Spleen (tissue), 11 donors: ENCODE measurements around the gene TMEM214. TPM values are rescaled to one million over a fixed set of nuclear protein-coding genes. Genes with fewer than 3 reads are reported as not detected.

Experiments
- DNase-seq: peaks from one replicate; pipeline ENCODE4 v3.0.0-alpha.2; 2020
- H3K27ac ChIP-seq, 8 donors: fragments of 200-600 bp; sonication (generic) in 7 of 8; 1 replicate in 4 of 8; 2 replicates in 4 of 8; pipeline versions ENCODE4 v1.5.0 to v1.8.0; 2016 to 2021; ENCODE audit warnings: inconsistent platforms in 4 of 8, mild to moderate bottlenecking in 4 of 8, moderate library complexity in 1 of 8
- H3K27me3 ChIP-seq, 7 donors: fragments of 200-600 bp; sonication (generic) in 6 of 7; replicated peaks in 1 of 7; 1 replicate in 4 of 7; 2 replicates in 3 of 7; pipeline versions ENCODE4 v1.5.0 to v1.8.0; 2016 to 2021; ENCODE audit warnings: inconsistent platforms in 3 of 7, mild to moderate bottlenecking in 1 of 7
- H3K36me3 ChIP-seq, 6 donors: fragments of 200-600 bp; sonication (generic) in 5 of 6; 1 replicate in 4 of 6; 2 replicates in 2 of 6; pipeline versions ENCODE4 v1.5.0 to v1.8.0; 2016 to 2021; ENCODE audit warnings: inconsistent platforms in 2 of 6
- H3K4me1 ChIP-seq, 6 donors: fragments of 200-600 bp; sonication (generic) in 5 of 6; 1 replicate in 3 of 6; 2 replicates in 3 of 6; pipeline versions ENCODE4 v1.5.0 to v1.8.0; 2016 to 2021; ENCODE audit warnings: inconsistent platforms in 3 of 6
- H3K4me3 ChIP-seq, 8 donors: fragments of 200-600 bp; sonication (generic) in 7 of 8; 1 replicate in 4 of 8; 2 replicates in 4 of 8; pipeline versions ENCODE4 v1.5.0 to v1.8.0; 2016 to 2021; ENCODE audit warnings: inconsistent platforms in 4 of 8, mild to moderate bottlenecking in 4 of 8, moderate library complexity in 2 of 8
- H3K9me3 ChIP-seq, 8 donors: fragments of 200-600 bp; sonication (generic) in 7 of 8; 1 replicate in 4 of 8; 2 replicates in 4 of 8; pipeline versions ENCODE4 v1.5.0 to v1.8.0; 2016 to 2021; ENCODE audit warnings: inconsistent platforms in 4 of 8
- POLR2A ChIP-seq, 3 donors: fragments of 450-650 bp; IDR thresholded peaks; one replicate each; pipeline ENCODE4 v1.5.1; 2017; ENCODE audit warnings: antibody characterized with exemption in 3 of 3, mild to moderate bottlenecking in 1 of 3
- POLR2AphosphoS5 ChIP-seq, 3 donors: sonication (generic); formaldehyde crosslinking; IDR thresholded peaks; one replicate each; pipeline ENCODE4 v1.5.1; 2017; ENCODE audit warnings: antibody characterized with exemption in 3 of 3
- WGBS, 5 donors: extraction: QIAGEN DNeasy Blood & Tissue Kit in 3 of 5; methylation state at CpG; one replicate each; pipeline versions ENCODE4 v1.1.5 to v1.1.7; 2013 to 2018; 5-methylcytosine and 5-hydroxymethylcytosine counted together
- intact Hi-C: fragments of 100-400 bp; cut with DNase I; formaldehyde crosslinking; loops from one replicate; pipeline ENCODE4 v1.15.0; 2023; ENCODE audit warnings: low total_unique reads
- polyA plus RNA-seq, 3 donors: library from polyadenylated mRNA; stranded (reverse); fragments of 200-250 nt; gene quantifications; one replicate each; pipeline ENCODE4 v1.2.1, GENCODE V29; 2013
- total RNA-seq, 7 donors: library from RNA; depleted of rRNA in 3 of 7; stranded (reverse); fragments of >200 nt in 3 of 7; fragmentation: NEBNext Ultra II Directional in 4 of 7; extraction: Animal tissue kit (Norgen Biotek cat#: 25700) in 4 of 7; gene quantifications; one replicate each; pipeline versions ENCODE4 v1.1.0 to v1.2.1, GENCODE V29; 2016 to 2021
- TF ChIP-seq, protein P1 (sequence below), 11 experiments: fragments of 200-600 bp in 7 of 11; fragments of 450-650 bp in 4 of 11; sonication (generic) in 4 of 11; IDR thresholded peaks in 8 of 11; conservative IDR thresholded peaks in 3 of 11; 1 replicate in 7 of 11; 2 replicates in 4 of 11; pipeline versions ENCODE4 v1.4.0 to v1.8.0; 2016 to 2021; ENCODE audit warnings: antibody characterized with exemption in 11 of 11, inconsistent platforms in 4 of 11, mild to moderate bottlenecking in 1 of 11
- donor health status: healthy with polysubstance abuse.
- donor health status: DM: no; HTN: no; CAD: no; lungs with moderate emphysema.
- donor health status: DM: no; HTN: no; CAD: no.
- donor health status: Bipolar disorder and iron deficiency.
- donor health status: healthy.
- donor health status: DM: no; HTN: no; CAD: no.
- donor health status: DM: yes; HTN: yes; CAD: no.

TMEM214 gene
- total and polyA plus RNA-seq, 10 donors, result 22.3 to 93.1 (median 68.8) TPM

DNA sequence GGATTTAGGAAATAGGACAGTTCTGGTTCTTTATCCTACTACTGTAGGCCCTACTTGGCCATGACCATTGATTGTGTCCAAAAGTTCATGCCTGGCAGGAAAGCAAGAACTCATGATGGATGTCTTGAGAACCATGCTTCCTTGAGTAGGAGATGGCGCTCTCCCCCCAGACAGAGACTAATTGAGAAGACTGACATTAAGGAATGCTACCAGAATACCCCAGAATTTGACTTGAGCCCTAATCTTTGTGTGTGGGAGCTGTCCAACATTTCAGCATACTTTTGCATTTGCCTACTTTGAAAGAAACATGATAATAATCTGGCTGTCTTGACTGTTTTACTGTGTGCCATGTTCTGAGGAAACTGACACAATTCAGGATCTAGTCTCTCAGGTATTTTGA lies 39.0 kb upstream of the TMEM214 start:
- no peaks in the 10 kb centered on the region for H3K36me3 ChIP-seq
- DNase-seq, result no peak
- H3K4me3 ChIP-seq, result no peak overlapping the region
- WGBS, 5 donors, result 70 to 92% (median 78%) methylated on average over 1 of the region's 1 CpG
- TF ChIP-seq POLR2A (IDR thresholded peaks at IDR 0.05) (no peak), POLR2AphosphoS5 (IDR thresholded peaks at IDR 0.05) (no peak)
- TF ChIP-seq, protein P1, sequence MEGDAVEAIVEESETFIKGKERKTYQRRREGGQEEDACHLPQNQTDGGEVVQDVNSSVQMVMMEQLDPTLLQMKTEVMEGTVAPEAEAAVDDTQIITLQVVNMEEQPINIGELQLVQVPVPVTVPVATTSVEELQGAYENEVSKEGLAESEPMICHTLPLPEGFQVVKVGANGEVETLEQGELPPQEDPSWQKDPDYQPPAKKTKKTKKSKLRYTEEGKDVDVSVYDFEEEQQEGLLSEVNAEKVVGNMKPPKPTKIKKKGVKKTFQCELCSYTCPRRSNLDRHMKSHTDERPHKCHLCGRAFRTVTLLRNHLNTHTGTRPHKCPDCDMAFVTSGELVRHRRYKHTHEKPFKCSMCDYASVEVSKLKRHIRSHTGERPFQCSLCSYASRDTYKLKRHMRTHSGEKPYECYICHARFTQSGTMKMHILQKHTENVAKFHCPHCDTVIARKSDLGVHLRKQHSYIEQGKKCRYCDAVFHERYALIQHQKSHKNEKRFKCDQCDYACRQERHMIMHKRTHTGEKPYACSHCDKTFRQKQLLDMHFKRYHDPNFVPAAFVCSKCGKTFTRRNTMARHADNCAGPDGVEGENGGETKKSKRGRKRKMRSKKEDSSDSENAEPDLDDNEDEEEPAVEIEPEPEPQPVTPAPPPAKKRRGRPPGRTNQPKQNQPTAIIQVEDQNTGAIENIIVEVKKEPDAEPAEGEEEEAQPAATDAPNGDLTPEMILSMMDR (IDR thresholded peaks at IDR 0.05 in 8 of 11, conservative IDR thresholded peaks at IDR 0.05 in 3 of 11), result no peak
- peaks cover 0 to 5% (median 0%) of the 10 kb centered on the region in 6 donors for H3K4me1 ChIP-seq
- intact Hi-C loops, result no loop called here
- no peaks in the 10 kb centered on the region for H3K9me3 ChIP-seq
- no peak overlapping the region for H3K27ac ChIP-seq
- H3K27me3 ChIP-seq, result no peaks in the 10 kb centered on the region

DNA sequence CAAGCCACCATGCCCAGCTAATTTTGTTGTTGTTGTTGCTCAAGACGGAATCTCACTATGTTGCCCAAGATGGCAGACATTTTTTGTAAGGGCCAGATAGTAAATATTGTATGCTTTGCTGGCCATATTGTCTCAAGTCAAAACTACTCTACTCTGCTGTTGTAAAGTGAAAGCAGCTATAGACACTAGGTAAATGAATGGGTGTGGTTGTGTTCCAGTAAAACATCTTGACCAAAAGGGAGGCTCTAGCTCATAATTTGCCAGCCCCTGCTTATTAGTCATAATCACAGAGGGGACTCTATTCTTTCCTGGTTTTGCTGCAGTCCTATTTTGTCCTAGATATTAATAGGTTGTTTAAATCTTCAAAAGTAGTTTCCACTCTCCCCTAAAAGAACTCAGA lies 37.8 kb upstream of the TMEM214 start:
- Histone ChIP-seq H3K27ac (no peak overlapping the region), H3K36me3 (no peaks in the 10 kb centered on the region), H3K9me3 (no peaks in the 10 kb centered on the region), H3K4me3 (no peak overlapping the region), H3K4me1 (no peaks in the 10 kb centered on the region), H3K27me3 (no peaks in the 10 kb centered on the region)
- intact Hi-C loops, result no loop called here
- 92 to 98% (median 94%) methylated on average over 1 of the region's 1 CpG for WGBS, 5 donors
- TF ChIP-seq, protein P1 (IDR thresholded peaks at IDR 0.05 in 8 of 11, conservative IDR thresholded peaks at IDR 0.05 in 3 of 11), result no peak
- TF ChIP-seq POLR2AphosphoS5 (IDR thresholded peaks at IDR 0.05) (no peak), POLR2A (IDR thresholded peaks at IDR 0.05) (no peak)
- DNase-seq, result no peak

DNA sequence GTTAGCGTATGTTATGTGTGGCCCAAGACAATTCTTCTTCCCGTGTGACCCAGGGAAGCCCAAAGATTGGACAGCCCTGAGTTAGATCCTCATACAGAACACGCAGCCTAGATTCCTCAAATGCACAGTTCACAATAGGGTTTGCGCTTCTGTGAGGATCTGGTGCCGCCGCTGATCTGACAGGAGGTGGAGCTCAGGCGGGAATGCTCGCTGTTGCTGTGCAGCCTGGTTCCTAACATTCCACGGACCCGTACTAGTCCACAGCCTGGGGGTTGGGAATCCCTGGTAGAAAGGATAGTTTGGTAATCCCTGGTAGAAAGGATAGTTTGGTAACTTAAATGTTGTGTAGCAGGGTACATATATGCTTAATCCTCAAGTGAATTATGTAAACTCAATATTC lies 35.4 kb upstream of the TMEM214 start:
- WGBS, 5 donors, result 80 to 86% (median 82%) methylated on average over 10 of the region's 10 CpGs
- Histone ChIP-seq H3K4me3 (no peak overlapping the region), H3K27me3 (no peaks in the 10 kb centered on the region), H3K36me3 (no peaks in the 10 kb centered on the region), H3K4me1 (peaks cover 0 to 4% (median 0%) of the 10 kb centered on the region in 6 donors), H3K9me3 (no peaks in the 10 kb centered on the region), H3K27ac (no peak overlapping the region)
- TF ChIP-seq POLR2A (IDR thresholded peaks at IDR 0.05), result no peak
- no peak for TF ChIP-seq POLR2AphosphoS5 (IDR thresholded peaks at IDR 0.05)
- TF ChIP-seq, protein P1 (IDR thresholded peaks at IDR 0.05 in 8 of 11, conservative IDR thresholded peaks at IDR 0.05 in 3 of 11), result no peak
- no peak for DNase-seq
- intact Hi-C loops, result no loop called here

DNA sequence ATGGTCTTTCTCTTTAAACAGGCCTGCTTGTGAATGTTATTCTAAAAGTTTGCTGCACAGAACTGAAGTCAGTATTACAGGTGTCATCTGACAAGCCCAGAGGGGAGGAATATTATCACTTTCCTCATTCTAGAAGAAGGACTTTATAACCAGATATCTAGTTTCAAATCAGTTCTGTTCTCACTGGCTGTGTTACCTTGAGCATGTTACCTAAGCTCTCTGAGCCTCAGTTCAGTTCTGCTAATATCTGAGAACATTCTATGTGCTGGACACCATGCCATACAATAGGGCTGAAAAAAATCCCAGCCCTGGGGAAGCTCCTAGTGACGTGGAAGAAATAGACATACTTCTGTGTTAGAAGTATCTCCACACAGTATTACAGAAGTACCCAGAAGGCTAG lies 34.4 kb upstream of the TMEM214 start:
- 63 to 83% (median 74%) methylated on average over 1 of the region's 1 CpG for WGBS, 5 donors

More for the DNA sequence above, 34.4 kb upstream of the TMEM214 start:
- Histone ChIP-seq H3K4me3 (no peak overlapping the region), H3K27me3 (no peaks in the 10 kb centered on the region), H3K4me1 (peaks cover 0 to 4% (median 0%) of the 10 kb centered on the region in 6 donors), H3K9me3 (no peaks in the 10 kb centered on the region), H3K27ac (no peak overlapping the region), H3K36me3 (no peaks in the 10 kb centered on the region)
- no peak for DNase-seq
- intact Hi-C loops, result no loop called here
- TF ChIP-seq POLR2AphosphoS5 (IDR thresholded peaks at IDR 0.05), result no peak
- TF ChIP-seq, protein P1 (IDR thresholded peaks at IDR 0.05 in 8 of 11, conservative IDR thresholded peaks at IDR 0.05 in 3 of 11), result no peak
- no peak for TF ChIP-seq POLR2A (IDR thresholded peaks at IDR 0.05)
